HG03354 (cell line): ENCODE results near the gene TSPAN18.

Source experiments
- ATAC-seq: cut with Tn5 transposase; IDR thresholded peaks from one replicate; pipeline ENCODE4 v1.9.1; 2021; ENCODE audit warnings: mild to moderate bottlenecking; ENCODE audit not compliant: unreplicated experiment, poor library complexity, severe bottlenecking

Gene TSPAN18

GRCh38 chr11:44901120-44901633 lies 174.4 kb downstream of the TSPAN18 start:
- ATAC-seq, result no peak

GRCh38 chr11:44901786-44902185 lies 175.0 kb downstream of the TSPAN18 start:
- no peak for ATAC-seq

- ATAC-seq, result no peak
Observed at GRCh38 chr11:44903035-44903434, 176.3 kb downstream of the TSPAN18 start.

GRCh38 chr11:44903518-44903917 lies 176.8 kb downstream of the TSPAN18 start:
- ATAC-seq, result no peak

GRCh38 chr11:44904261-44905020 lies 177.7 kb downstream of the TSPAN18 start:
- ATAC-seq, result no peak

- no peak for ATAC-seq
Observed at GRCh38 chr11:44905131-44905866, 178.5 kb downstream of the TSPAN18 start.

GRCh38 chr11:44906649-44907048 lies 179.9 kb downstream of the TSPAN18 start:
- no peak for ATAC-seq

- no peak for ATAC-seq
Observed at GRCh38 chr11:44909557-44909956, 182.8 kb downstream of the TSPAN18 start.

- no peak for ATAC-seq
Observed at GRCh38 chr11:44910591-44910990, 183.8 kb downstream of the TSPAN18 start.

GRCh38 chr11:44911029-44911814 lies 184.5 kb downstream of the TSPAN18 start:
- peak; percentile 83 for ATAC-seq

GRCh38 chr11:44912270-44912987 lies 185.7 kb downstream of the TSPAN18 start:
- no peak for ATAC-seq

GRCh38 chr11:44913502-44913901 lies 186.7 kb downstream of the TSPAN18 start:
- no peak for ATAC-seq

- ATAC-seq, result no peak
Observed at GRCh38 chr11:44914105-44914504, 187.3 kb downstream of the TSPAN18 start.

- no peak for ATAC-seq
Observed at GRCh38 chr11:44915004-44915403, 188.2 kb downstream of the TSPAN18 start.

- ATAC-seq, result no peak
Observed at GRCh38 chr11:44915621-44916020, 188.9 kb downstream of the TSPAN18 start.

- no peak for ATAC-seq
Observed at GRCh38 chr11:44916331-44916730, 189.6 kb downstream of the TSPAN18 start.

- ATAC-seq, result no peak
Observed at GRCh38 chr11:44916801-44917385, 190.1 kb downstream of the TSPAN18 start.

GRCh38 chr11:44917741-44918140 lies 191.0 kb downstream of the TSPAN18 start:
- ATAC-seq, result no peak

GRCh38 chr11:44920451-44920850 lies 193.7 kb downstream of the TSPAN18 start:
- ATAC-seq, result no peak
